PC-9 (cell line): ENCODE data around the gene TFAM. TPM values are rescaled to one million over a fixed set of nuclear protein-coding genes. Genes with fewer than 3 reads are reported as not detected.

Experiments used
- Bru-seq: library from RNA; stranded (reverse); fragments of 400-500 nt; gene quantifications from one replicate; lab custom pipeline; 2021; lab: Mats Ljungman, UMichigan
- BruChase-seq, 2 experiments: library from RNA; stranded (reverse); fragments of 400-500 nt; gene quantifications; one replicate each; lab custom pipeline; 2021; lab: Mats Ljungman, UMichigan
- BruUV-seq: library from RNA; stranded (reverse); fragments of 400-500 nt; replicated peaks from 2 replicates; lab custom pipeline; 2021; lab: Mats Ljungman, UMichigan
- CTCF ChIA-PET: fragments of 300-600 bp; sonication (Branson Sonifier 250); formaldehyde crosslinking; loops from one replicate; lab custom pipeline; 2022; ENCODE audit warnings: antibody characterized with exemption; lab: Charles Lee
- POLR2A ChIA-PET: fragments of 300-600 bp; sonication (Branson Sonifier 250); formaldehyde crosslinking; loops from one replicate; lab custom pipeline; 2022; ENCODE audit warnings: antibody characterized with exemption; ENCODE audit not compliant: unreplicated experiment; lab: Charles Lee
- DNase-seq, 2 experiments: peaks; one replicate each; pipeline versions ENCODE4 v3.0.0 to v3.0.0-alpha.2; 2015 to 2022; ENCODE audit warnings: mixed read lengths in 1 of 2
- H2AFZ ChIP-seq: fragments of 200-600 bp; sonication (generic); 2 replicates; pipeline ENCODE4 v1.8.1; 2017; ENCODE audit warnings: antibody characterized with exemption
- H3F3A ChIP-seq: fragments of 200-600 bp; sonication (generic); 2 replicates; pipeline ENCODE4 v1.8.1; 2017; ENCODE audit warnings: antibody characterized with exemption, mild to moderate bottlenecking, low read depth; ENCODE audit not compliant: insufficient read depth
- H3K27ac ChIP-seq: fragments of 200-600 bp; sonication (generic); 2 replicates; pipeline ENCODE4 v1.6.1; 2016; ENCODE audit warnings: mixed run types
- H3K27me3 ChIP-seq: fragments of 200-600 bp; sonication (generic); 2 replicates; pipeline ENCODE4 v1.6.1; 2016; ENCODE audit warnings: low read depth, mixed run types; ENCODE audit not compliant: insufficient read depth
- H3K36me3 ChIP-seq: fragments of 200-600 bp; sonication (generic); 2 replicates; pipeline ENCODE4 v1.6.1; 2016; ENCODE audit warnings: low read depth, mixed run types
- H3K4me1 ChIP-seq: fragments of 200-600 bp; sonication (generic); replicated peaks from 2 replicates; pipeline ENCODE4 v1.6.1; 2016; ENCODE audit warnings: mixed run types; ENCODE audit not compliant: insufficient read depth
- H3K4me2 ChIP-seq: fragments of 200-600 bp; sonication (generic); 2 replicates; pipeline ENCODE4 v1.6.1; 2017; ENCODE audit warnings: mixed run types
- H3K4me3 ChIP-seq: fragments of 200-600 bp; sonication (generic); 2 replicates; pipeline ENCODE4 v1.6.1; 2016; ENCODE audit warnings: mixed run types
- H3K79me2 ChIP-seq: fragments of 200-600 bp; sonication (generic); 2 replicates; pipeline ENCODE4 v1.6.1; 2017; ENCODE audit warnings: low read depth, mixed run types
- H3K9me2 ChIP-seq: fragments of 200-600 bp; sonication (generic); 2 replicates; pipeline ENCODE4 v1.8.1; 2017; ENCODE audit warnings: mild to moderate bottlenecking; ENCODE audit not compliant: insufficient read depth
- H3K9me3 ChIP-seq: fragments of 200-600 bp; sonication (generic); 2 replicates; pipeline ENCODE4 v1.8.1; 2016; ENCODE audit warnings: low read depth; ENCODE audit not compliant: insufficient read depth
- H4K20me1 ChIP-seq: fragments of 200-600 bp; sonication (generic); 2 replicates; pipeline ENCODE4 v1.8.1; 2017; ENCODE audit not compliant: insufficient read depth
- EZH2 ChIP-seq: fragments of 200-600 bp; sonication (generic); IDR thresholded peaks from 2 replicates; pipeline ENCODE4 v1.8.0; 2017; ENCODE audit warnings: antibody characterized with exemption, low read depth
- intact Hi-C: fragments of 100-400 bp; cut with micrococcal nuclease; formaldehyde crosslinking; loops from one replicate; pipeline ENCODE4 v1.10.0; 2022; ENCODE audit not compliant: unreplicated experiment
- long read RNA-seq: library from polyadenylated mRNA; stranded (forward); transcript quantifications from one replicate; pipeline ENCODE4 v2.0.0, GENCODE V29; 2022
- total RNA-seq: library from RNA; stranded (reverse); gene quantifications from 2 replicates; pipeline ENCODE4 v1.2.3, GENCODE V29; 2021
- TF ChIP-seq, protein P1 (sequence below): fragments of 200-600 bp; sonication (generic); conservative IDR thresholded peaks from 2 replicates; pipeline ENCODE4 v1.6.1; 2017; ENCODE audit warnings: mixed run types, antibody characterized with exemption, mild to moderate bottlenecking, moderate library complexity

The TFAM gene
- 80.6 and 87.1 TPM in 2 replicates for total RNA-seq
- Bru-seq, nascent RNA: percentile 95 among the genes with signal in this experiment
- BruChase-seq, experiment 1, labeled RNA remaining after a 2-hour chase: percentile 96 among the genes with signal in this experiment
- BruChase-seq, experiment 2, labeled RNA remaining after a 6-hour chase: percentile 98 among the genes with signal in this experiment
- long read RNA-seq, full-length matches to known transcripts: 62 of 68 reads
- long read RNA-seq, partial matches to known transcripts: 0 of 68 reads
- long read RNA-seq, other reads (novel, unspliced or antisense): 6 of 68 reads

DNA sequence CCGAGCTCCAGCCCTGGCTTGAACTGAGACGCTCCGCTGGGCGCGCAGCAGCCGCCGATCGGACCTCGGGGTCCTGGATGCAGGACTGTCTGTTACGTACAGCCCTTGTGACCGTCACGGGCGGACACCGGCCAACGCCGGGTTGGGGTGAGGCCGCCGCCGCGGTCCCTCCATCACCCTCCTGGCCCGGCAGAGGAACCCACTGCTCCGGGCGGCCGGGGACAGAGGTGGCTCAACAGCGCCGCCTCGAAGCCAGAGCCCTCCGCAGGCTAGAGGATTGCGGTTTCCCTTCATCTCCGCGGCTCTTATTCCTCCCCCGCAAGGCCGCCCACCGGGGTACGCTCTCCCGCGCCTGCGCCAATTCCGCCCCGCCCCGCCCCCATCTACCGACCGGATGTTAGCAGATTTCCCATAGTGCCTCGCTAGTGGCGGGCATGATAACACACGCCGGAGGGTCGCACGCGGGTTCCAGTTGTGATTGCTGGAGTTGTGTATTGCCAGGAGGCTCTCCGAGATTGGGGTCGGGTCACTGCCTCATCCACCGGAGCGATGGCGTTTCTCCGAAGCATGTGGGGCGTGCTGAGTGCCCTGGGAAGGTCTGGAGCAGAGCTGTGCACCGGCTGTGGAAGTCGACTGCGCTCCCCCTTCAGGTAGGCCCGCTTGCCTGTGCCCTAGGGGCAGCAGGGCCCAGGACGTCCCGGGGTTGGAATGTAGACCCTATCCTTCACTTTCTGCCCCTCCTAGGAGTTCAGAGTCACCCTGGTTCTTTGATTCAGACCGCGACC, at the start of gene TFAM:
TSS of gene TFAM (plus strand) at position 412 of the 785 bp plus-strand sequence. CDS start at position 550, 138 bp downstream.
- Histone ChIP-seq H3K27ac (peak within 1 kb of the TSS; percentile 55), H3K9me3 (no peaks in the 10 kb centered on the region), H3K4me2 (peak within 1 kb of the TSS; percentile 86), H4K20me1 (peaks cover 11% of the 10 kb centered on the region; the same call in 1 of the 2 replicates), H3K9me2 (no peaks in the 10 kb centered on the region), H3F3A (peaks cover 11% of the 10 kb centered on the region), H2AFZ (peak within 1 kb of the TSS; percentile 88), H3K4me1 (peaks cover 23% of the 10 kb centered on the region), H3K79me2 (peaks cover 52% of the 10 kb centered on the region), H3K4me3 (peak within 1 kb of the TSS; percentile 65), H3K36me3 (peaks cover 24% of the 10 kb centered on the region), H3K27me3 (no peaks in the 10 kb centered on the region)
- intact Hi-C loops: loop anchor here (1.0 to 5.0 kb wide), 4 partner anchors 50 to 208 kb away; partner anchors contain the start of genes CISD1 and UBE2D1
- BruUV-seq: TSS peak; percentile 50
- CTCF ChIA-PET: no interaction called here
- POLR2A ChIA-PET: interaction anchor here (0.7 kb wide), 1 partner anchor 67 kb away, joined by 3 read pairs; no protein-coding TSS in a partner anchor
- DNase-seq: peak; percentile 76 to 94
- no peak for TF ChIP-seq EZH2
- TF ChIP-seq, protein P1, sequence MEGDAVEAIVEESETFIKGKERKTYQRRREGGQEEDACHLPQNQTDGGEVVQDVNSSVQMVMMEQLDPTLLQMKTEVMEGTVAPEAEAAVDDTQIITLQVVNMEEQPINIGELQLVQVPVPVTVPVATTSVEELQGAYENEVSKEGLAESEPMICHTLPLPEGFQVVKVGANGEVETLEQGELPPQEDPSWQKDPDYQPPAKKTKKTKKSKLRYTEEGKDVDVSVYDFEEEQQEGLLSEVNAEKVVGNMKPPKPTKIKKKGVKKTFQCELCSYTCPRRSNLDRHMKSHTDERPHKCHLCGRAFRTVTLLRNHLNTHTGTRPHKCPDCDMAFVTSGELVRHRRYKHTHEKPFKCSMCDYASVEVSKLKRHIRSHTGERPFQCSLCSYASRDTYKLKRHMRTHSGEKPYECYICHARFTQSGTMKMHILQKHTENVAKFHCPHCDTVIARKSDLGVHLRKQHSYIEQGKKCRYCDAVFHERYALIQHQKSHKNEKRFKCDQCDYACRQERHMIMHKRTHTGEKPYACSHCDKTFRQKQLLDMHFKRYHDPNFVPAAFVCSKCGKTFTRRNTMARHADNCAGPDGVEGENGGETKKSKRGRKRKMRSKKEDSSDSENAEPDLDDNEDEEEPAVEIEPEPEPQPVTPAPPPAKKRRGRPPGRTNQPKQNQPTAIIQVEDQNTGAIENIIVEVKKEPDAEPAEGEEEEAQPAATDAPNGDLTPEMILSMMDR: peak; percentile 42; the same call in 1 of the 2 replicates

DNA sequence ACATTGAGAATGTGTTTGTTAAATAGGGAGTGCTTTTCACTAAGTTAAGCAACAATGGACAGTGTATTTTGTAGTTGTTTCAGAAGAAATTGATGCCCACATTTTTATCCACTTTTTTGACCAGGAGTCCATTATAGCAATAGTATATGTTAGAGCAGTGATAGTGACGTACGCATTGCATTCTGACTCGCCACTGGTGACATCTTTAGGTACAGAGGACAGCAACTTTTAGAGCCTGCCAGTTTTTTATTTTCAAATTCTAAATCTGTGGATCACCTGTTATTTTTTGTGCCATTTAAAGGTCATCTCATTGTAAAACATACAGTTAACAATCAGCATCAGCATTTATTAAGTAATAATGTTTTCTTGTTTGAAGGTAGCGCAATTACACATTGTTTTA, 49.0 kb upstream of the TFAM start:
- Histone ChIP-seq H3K4me3 (peak overlapping the region; percentile 66), H3K9me2 (0 out of 2 replicates have a peak, but pooled peaks cover 3% of the 10 kb centered on the region), H3K4me1 (peaks cover 23% of the 10 kb centered on the region), H4K20me1 (peaks cover 38% of the 10 kb centered on the region), H3K79me2 (peaks cover 61% of the 10 kb centered on the region), H3K27me3 (no peaks in the 10 kb centered on the region), H3K9me3 (no peaks in the 10 kb centered on the region), H3K27ac (peak overlapping the region; percentile 60), H2AFZ (peak overlapping the region; percentile 89; the same call in 1 of the 2 replicates), H3F3A (peaks cover 16% of the 10 kb centered on the region), H3K4me2 (peak overlapping the region; percentile 88), H3K36me3 (peaks cover 13% of the 10 kb centered on the region; the same call in 1 of the 2 replicates)
- CTCF ChIA-PET: interaction anchor here (0.9 kb wide), 1 partner anchor 51 kb away, joined by 5 read pairs; no protein-coding TSS in a partner anchor
- TF ChIP-seq, protein P1: no peak
- TF ChIP-seq EZH2: no peak
- no peak for DNase-seq
- POLR2A ChIA-PET: interaction anchor here (0.7 kb wide), 1 partner anchor 14 kb away, joined by 3 read pairs; no protein-coding TSS in a partner anchor
- intact Hi-C loops: no loop called here
- no TSS peak for BruUV-seq

DNA sequence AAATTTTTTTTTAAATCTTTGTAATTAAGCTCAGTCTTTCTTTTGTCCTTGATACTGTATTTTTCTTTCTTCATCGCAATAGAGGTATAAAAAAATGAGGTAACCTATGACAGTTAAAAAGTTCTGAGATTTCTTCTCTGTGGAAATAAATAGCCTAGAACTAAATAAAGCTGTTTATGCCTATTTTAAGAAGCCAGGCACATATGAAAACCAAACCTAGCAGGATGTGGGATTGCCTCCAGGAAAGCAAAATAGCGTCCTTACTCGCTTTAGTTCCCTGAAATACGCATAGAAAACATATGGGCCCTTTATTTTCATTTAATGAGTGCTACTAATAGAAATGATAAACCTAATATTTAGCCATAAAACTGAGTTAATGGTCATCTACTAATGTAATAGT, 43.8 kb upstream of the TFAM start:
- Histone ChIP-seq H3K4me1 (peaks cover 12% of the 10 kb centered on the region), H3K79me2 (peaks cover 100% of the 10 kb centered on the region), H3K4me2 (no peak overlapping the region), H3K27me3 (no peaks in the 10 kb centered on the region), H3K36me3 (peaks cover 13% of the 10 kb centered on the region), H2AFZ (no peak overlapping the region), H3K9me2 (no peaks in the 10 kb centered on the region), H4K20me1 (peaks cover 70% of the 10 kb centered on the region), H3F3A (peaks cover 4% of the 10 kb centered on the region; the same call in 1 of the 2 replicates), H3K9me3 (no peaks in the 10 kb centered on the region), H3K4me3 (no peak overlapping the region), H3K27ac (no peak overlapping the region)
- ChIA-PET CTCF (no interaction called here), POLR2A (no interaction called here)
- BruUV-seq: no TSS peak
- DNase-seq: no peak
- no peak for TF ChIP-seq EZH2
- TF ChIP-seq, protein P1: no peak
- intact Hi-C loops: no loop called here
